ENCODE results near the gene RPL5.

RPL5 gene

GRCh38 chr1:92820551-92820950 lies 11.3 kb upstream of the RPL5 start:
- no peak for DNase-seq

- DNase-seq: no peak
These were observed 9.0 kb upstream of the RPL5 start for GRCh38 chr1:92822879-92823278.

- DNase-seq: no peak
These were observed 5.0 kb upstream of the RPL5 start for GRCh38 chr1:92826792-92827191.

GRCh38 chr1:92831368-92831761 lies 475 bp upstream of the RPL5 start:
- DNase-seq: no peak

GRCh38 chr1:92832537-92833114 lies 786 bp downstream of the RPL5 start:
- DNase-seq: no peak

- no peak for DNase-seq
These were observed 2.0 kb downstream of the RPL5 start for GRCh38 chr1:92833840-92834239.

- DNase-seq: no peak
These were observed 2.8 kb downstream of the RPL5 start for GRCh38 chr1:92834617-92835016.

- no peak for DNase-seq
These were observed 5.2 kb downstream of the RPL5 start for GRCh38 chr1:92837062-92837461.

- DNase-seq: no peak
These were observed 6.7 kb downstream of the RPL5 start for GRCh38 chr1:92838519-92838918.

- no peak for DNase-seq
These were observed 7.6 kb downstream of the RPL5 start for GRCh38 chr1:92839442-92839841.

GRCh38 chr1:92840600-92840999 lies 8.8 kb downstream of the RPL5 start:
- DNase-seq: no peak

- no peak for DNase-seq
These were observed 10.5 kb downstream of the RPL5 start for GRCh38 chr1:92842082-92843045.

- DNase-seq: no peak
These were observed 11.2 kb downstream of the RPL5 start for GRCh38 chr1:92843046-92843423.

GRCh38 chr1:92843429-92844352 lies 11.9 kb downstream of the RPL5 start:
- no peak for DNase-seq

GRCh38 chr1:92844439-92844838 lies 12.6 kb downstream of the RPL5 start:
- DNase-seq: no peak

- no peak for DNase-seq
These were observed 14.1 kb downstream of the RPL5 start for GRCh38 chr1:92845908-92846307.

GRCh38 chr1:92848201-92848600 lies 16.4 kb downstream of the RPL5 start:
- DNase-seq: no peak

GRCh38 chr1:92850019-92850418 lies 18.2 kb downstream of the RPL5 start:
- DNase-seq: no peak

- no peak for DNase-seq
These were observed 19.9 kb downstream of the RPL5 start for GRCh38 chr1:92851729-92852128.

- DNase-seq: no peak
These were observed 21.5 kb downstream of the RPL5 start for GRCh38 chr1:92853299-92853698.

- DNase-seq: no peak
These were observed 22.4 kb downstream of the RPL5 start for GRCh38 chr1:92854101-92854785.

GRCh38 chr1:92855236-92855635 lies 23.4 kb downstream of the RPL5 start:
- no peak for DNase-seq

- DNase-seq: no peak
These were observed 26.0 kb downstream of the RPL5 start for GRCh38 chr1:92857817-92858216.

All from activated CD4-positive, CD25-positive, alpha-beta regulatory T cell treated with anti-CD3 and anti-CD28 coated beads, Interleukin-2, amount 50 U/mL, for 72 hours (primary cell).